Measurements from ENCODE around the gene KCNG2. TPM values are rescaled to one million over a fixed set of nuclear protein-coding genes. Genes with fewer than 3 reads are reported as not detected.

The KCNG2 gene
- total and polyA plus RNA-seq, 2 of the 8 experiments (the other 6 are each of a cell fraction or from before 2014, with no cell fraction given), result 0.19 to 0.74 TPM

DNA sequence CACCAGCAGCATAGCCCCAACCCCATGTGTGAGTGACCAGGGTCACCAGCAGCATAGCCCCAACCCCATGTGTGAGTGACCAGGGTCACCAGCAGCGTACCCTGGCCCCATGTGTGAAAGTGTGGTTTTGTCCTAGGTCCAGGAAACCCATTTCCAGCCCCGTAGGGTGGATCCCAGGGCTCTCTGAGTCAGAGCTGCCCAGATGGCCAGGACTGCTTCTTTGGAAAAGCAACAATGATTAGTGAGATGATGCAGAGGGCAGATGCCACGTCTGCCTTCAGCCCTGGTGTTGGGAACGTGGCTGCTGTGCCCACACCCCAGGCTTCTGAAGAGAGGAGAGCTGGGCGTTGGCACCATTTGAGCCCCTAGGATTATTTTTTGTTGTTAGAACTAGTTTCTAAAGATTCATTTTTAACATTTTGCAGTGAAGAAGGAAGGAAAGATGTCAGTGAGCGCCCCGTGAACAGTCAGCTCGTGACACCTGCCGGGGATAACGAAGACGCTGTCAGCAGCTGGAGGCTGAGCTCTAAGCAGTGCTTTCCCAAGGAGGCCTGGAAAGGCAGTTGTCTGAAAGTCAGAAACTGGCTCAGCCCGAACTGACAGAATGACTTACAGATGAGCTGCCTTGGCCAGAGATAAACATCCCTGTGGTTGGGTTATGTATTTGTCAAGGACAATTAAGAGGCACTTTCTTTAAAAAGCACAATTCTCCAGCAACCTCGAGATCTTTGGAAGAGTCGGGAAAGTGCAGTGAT is 32.1 kb upstream of the KCNG2 start (continued):
- TF ChIP-seq, protein P1, sequence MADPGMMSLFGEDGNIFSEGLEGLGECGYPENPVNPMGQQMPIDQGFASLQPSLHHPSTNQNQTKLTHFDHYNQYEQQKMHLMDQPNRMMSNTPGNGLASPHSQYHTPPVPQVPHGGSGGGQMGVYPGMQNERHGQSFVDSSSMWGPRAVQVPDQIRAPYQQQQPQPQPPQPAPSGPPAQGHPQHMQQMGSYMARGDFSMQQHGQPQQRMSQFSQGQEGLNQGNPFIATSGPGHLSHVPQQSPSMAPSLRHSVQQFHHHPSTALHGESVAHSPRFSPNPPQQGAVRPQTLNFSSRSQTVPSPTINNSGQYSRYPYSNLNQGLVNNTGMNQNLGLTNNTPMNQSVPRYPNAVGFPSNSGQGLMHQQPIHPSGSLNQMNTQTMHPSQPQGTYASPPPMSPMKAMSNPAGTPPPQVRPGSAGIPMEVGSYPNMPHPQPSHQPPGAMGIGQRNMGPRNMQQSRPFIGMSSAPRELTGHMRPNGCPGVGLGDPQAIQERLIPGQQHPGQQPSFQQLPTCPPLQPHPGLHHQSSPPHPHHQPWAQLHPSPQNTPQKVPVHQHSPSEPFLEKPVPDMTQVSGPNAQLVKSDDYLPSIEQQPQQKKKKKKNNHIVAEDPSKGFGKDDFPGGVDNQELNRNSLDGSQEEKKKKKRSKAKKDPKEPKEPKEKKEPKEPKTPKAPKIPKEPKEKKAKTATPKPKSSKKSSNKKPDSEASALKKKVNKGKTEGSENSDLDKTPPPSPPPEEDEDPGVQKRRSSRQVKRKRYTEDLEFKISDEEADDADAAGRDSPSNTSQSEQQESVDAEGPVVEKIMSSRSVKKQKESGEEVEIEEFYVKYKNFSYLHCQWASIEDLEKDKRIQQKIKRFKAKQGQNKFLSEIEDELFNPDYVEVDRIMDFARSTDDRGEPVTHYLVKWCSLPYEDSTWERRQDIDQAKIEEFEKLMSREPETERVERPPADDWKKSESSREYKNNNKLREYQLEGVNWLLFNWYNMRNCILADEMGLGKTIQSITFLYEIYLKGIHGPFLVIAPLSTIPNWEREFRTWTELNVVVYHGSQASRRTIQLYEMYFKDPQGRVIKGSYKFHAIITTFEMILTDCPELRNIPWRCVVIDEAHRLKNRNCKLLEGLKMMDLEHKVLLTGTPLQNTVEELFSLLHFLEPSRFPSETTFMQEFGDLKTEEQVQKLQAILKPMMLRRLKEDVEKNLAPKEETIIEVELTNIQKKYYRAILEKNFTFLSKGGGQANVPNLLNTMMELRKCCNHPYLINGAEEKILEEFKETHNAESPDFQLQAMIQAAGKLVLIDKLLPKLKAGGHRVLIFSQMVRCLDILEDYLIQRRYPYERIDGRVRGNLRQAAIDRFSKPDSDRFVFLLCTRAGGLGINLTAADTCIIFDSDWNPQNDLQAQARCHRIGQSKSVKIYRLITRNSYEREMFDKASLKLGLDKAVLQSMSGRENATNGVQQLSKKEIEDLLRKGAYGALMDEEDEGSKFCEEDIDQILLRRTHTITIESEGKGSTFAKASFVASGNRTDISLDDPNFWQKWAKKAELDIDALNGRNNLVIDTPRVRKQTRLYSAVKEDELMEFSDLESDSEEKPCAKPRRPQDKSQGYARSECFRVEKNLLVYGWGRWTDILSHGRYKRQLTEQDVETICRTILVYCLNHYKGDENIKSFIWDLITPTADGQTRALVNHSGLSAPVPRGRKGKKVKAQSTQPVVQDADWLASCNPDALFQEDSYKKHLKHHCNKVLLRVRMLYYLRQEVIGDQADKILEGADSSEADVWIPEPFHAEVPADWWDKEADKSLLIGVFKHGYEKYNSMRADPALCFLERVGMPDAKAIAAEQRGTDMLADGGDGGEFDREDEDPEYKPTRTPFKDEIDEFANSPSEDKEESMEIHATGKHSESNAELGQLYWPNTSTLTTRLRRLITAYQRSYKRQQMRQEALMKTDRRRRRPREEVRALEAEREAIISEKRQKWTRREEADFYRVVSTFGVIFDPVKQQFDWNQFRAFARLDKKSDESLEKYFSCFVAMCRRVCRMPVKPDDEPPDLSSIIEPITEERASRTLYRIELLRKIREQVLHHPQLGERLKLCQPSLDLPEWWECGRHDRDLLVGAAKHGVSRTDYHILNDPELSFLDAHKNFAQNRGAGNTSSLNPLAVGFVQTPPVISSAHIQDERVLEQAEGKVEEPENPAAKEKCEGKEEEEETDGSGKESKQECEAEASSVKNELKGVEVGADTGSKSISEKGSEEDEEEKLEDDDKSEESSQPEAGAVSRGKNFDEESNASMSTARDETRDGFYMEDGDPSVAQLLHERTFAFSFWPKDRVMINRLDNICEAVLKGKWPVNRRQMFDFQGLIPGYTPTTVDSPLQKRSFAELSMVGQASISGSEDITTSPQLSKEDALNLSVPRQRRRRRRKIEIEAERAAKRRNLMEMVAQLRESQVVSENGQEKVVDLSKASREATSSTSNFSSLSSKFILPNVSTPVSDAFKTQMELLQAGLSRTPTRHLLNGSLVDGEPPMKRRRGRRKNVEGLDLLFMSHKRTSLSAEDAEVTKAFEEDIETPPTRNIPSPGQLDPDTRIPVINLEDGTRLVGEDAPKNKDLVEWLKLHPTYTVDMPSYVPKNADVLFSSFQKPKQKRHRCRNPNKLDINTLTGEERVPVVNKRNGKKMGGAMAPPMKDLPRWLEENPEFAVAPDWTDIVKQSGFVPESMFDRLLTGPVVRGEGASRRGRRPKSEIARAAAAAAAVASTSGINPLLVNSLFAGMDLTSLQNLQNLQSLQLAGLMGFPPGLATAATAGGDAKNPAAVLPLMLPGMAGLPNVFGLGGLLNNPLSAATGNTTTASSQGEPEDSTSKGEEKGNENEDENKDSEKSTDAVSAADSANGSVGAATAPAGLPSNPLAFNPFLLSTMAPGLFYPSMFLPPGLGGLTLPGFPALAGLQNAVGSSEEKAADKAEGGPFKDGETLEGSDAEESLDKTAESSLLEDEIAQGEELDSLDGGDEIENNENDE (IDR thresholded peaks at IDR 0.05; ENCODE audit: insufficient replicate concordance, low read length), result no peak
- TF ChIP-seq, protein P2, sequence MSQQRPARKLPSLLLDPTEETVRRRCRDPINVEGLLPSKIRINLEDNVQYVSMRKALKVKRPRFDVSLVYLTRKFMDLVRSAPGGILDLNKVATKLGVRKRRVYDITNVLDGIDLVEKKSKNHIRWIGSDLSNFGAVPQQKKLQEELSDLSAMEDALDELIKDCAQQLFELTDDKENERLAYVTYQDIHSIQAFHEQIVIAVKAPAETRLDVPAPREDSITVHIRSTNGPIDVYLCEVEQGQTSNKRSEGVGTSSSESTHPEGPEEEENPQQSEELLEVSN (IDR thresholded peaks at IDR 0.05), result no peak
- TF ChIP-seq POU5F1 (IDR thresholded peaks at IDR 0.05; ENCODE audit: low read depth, low read length) (no peak), ASH2L (IDR thresholded peaks at IDR 0.05; ENCODE audit: low read length) (no peak), JUND (IDR thresholded peaks at IDR 0.05; ENCODE audit: low read length) (no peak), SP2 (IDR thresholded peaks at IDR 0.05; ENCODE audit: low read length) (no peak), CBX8 (IDR thresholded peaks at IDR 0.05; ENCODE audit: borderline replicate concordance, low read depth, low read length) (no peak), HDAC6 (IDR thresholded peaks at IDR 0.05; ENCODE audit: low read depth, low read length) (no peak)

All from H1 (cell line).